Uterus (tissue), 2 donors: ENCODE data around the gene PIGM.

Experiments
- CTCF ChIP-seq, 4 experiments: fragments of 200-600 bp in 2 of 4; fragments of 450-650 bp in 2 of 4; sonication (generic) in 2 of 4; IDR thresholded peaks; one replicate each; pipeline ENCODE4 v1.5.1; 2016 to 2019; ENCODE audit warnings: antibody characterized with exemption in 4 of 4, mild to moderate bottlenecking in 2 of 4, moderate library complexity in 1 of 4
- POLR2A ChIP-seq, 2 donors: fragments of 450-650 bp; IDR thresholded peaks; one replicate each; pipeline ENCODE4 v1.6.1; 2016; ENCODE audit warnings: antibody characterized with exemption in 2 of 2, mild to moderate bottlenecking in 1 of 2, moderate library complexity in 1 of 2

GRCh38 chr1:159982280-159982679 is 49.5 kb downstream of the PIGM start:
- TF ChIP-seq POLR2A (IDR thresholded peaks at IDR 0.05): no peak
- TF ChIP-seq CTCF (IDR thresholded peaks at IDR 0.05): no peak
